C1 segment of cervical spinal cord (tissue), 14 donors: ENCODE measurements around the gene PPP3R1.

Source experiments
- DNase-seq, 14 donors: peaks; one replicate each; lab custom pipeline; 2025; lab: John Stamatoyannopoulos, UW

The PPP3R1 gene

GRCh38 chr2:68252400-68253218, at the start of gene PPP3R1:
PPP3R1 (minus strand) TSS chr2:68252532; CDS start chr2:68252127, 405 bp downstream.
- DNase-seq, result peak; percentile 70 to 98 (median 96)

- no peak for DNase-seq
Measured at GRCh38 chr2:68295516-68295915, 43.2 kb upstream of the PPP3R1 start.

DNA sequence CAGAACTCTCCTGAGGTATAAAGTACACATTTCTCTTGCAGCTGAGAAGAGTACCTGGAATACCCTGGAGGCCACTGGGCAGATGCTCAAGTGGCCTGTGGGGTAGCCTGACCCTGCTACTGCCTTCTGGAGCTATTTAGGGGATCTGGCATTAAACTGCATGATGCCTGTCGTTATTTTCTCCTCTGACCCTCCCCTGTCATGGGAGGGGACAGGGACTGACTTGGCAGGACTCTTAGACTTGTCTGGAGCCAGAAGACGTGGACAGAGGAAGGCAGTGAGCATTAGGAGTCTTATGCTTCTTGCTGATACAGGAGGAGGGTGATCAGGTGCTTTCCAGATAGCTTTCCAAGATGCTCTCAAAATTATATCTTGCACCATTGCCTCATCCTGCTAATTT, 42.6 kb upstream of the PPP3R1 start:
- DNase-seq, result no peak

- no peak for DNase-seq
Measured at GRCh38 chr2:68294187-68294586, 41.9 kb upstream of the PPP3R1 start.

DNA sequence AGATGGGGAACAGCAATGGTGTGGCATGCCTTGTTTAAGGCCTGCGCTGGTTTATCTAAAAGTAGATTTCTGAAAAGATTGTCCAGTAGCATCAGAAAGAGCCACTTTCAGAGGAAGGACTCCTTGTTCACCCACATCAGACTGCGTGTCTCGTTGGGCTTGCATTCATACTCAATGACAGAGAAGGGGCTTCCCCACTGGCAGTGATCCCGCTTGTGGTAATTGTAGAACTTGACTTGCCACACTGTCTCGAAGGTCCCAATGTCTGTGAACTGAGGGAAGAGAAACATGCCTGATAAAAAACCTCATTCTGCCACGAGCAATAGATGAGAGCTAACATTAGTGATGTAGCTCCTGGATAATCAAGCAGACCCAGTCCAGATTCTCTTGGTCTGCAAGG, 41.4 kb upstream of the PPP3R1 start:
- no peak for DNase-seq

DNA sequence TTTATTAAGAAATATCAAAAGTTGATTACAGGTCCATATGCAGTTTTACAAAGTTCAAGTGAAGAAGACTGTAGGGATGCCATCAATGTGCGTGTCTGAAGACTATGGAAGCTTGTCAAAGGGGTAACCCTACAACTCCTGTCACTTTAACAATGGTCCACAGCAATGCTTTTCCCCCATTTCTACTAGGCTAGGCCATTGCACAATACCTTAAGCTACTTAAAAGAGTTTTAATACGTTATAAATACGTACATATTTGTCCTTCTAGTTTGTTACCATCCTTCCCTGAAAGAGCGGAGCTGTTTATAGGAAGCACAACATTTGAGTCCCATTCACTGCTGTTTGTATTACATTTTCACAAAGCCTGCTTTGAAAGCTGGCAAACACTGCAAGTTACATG, 40.7 kb upstream of the PPP3R1 start:
- no peak for DNase-seq

- DNase-seq, result peak in 1 of 14 donors; percentile 11
Measured at GRCh38 chr2:68292108-68292710, 39.9 kb upstream of the PPP3R1 start.

GRCh38 chr2:68291314-68291713, 39.0 kb upstream of the PPP3R1 start:
- DNase-seq, result no peak

DNA sequence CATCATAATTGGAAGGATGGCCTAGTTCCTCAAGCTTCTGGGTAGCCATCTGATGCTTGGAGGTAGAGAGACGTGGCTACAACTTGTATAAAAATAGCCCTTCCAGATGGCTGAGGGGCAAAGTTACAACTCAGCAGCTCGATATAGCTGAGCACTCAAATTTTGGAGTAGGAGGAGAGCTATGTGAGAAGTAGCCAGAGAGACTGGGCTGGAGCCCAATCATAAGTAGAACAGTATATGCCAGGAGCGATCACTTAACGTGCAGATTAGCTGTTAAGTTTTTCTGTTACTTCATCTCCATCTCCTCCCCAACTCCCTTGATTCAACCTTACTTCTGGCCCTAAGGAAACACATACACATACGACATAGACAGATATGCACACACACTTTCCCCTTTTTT, 38.6 kb upstream of the PPP3R1 start:
- peak in 1 of 14 donors; percentile 49 for DNase-seq

- peak in 6 of 14 donors; percentile 1 to 25 (median 12) for DNase-seq
Measured at GRCh38 chr2:68287580-68288441, 35.5 kb upstream of the PPP3R1 start.

GRCh38 chr2:68284896-68285295, 32.6 kb upstream of the PPP3R1 start:
- DNase-seq, result peak in 4 of 14 donors; percentile 8 to 29 (median 14)

DNA sequence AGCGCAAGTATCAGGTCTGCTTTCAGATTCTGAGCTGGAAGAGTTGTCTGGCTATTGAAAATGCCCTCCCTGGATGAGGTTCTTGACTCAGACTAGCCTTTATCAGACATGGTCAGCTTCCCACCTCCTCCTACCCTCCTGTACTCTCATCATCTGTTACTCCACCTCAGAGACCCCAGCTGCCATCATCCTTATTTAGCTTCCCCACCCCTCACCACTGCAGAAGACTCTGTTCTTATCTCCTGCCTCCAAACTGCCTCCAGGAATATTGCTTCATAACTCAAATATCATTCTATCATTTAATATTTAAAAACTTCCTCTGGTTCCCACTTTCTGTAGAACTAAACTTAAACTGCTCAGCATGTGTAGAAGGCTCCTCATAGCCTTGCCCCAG, 31.1 kb upstream of the PPP3R1 start:
- DNase-seq, result no peak

DNA sequence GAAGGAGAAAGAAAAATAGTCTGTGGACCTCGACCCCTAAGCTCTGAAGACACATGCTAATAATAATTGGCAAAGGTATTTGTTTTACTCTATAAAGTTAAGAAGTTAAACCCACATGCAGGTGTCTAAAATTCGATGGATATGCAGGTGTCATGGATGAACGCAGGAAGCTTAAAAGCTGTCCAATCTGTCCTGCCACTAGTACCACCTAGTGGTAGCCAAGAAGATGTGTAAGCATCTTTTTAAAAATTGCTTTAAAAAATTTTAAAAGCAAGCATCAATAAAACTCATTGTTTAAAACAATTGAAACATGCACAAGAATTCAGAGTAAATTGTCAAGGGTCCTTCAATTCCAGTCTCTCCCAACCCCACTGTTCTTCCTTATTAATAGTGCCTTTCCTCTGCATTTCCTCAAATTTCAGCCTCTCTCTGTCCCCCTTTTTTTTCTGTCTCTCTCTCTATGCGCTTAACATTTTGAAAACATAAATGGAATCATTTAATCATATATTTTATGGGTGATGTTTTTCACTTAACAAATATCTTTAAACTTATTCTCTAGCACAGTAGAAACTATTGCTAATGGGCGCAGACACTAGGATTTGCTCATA, 30.6 kb upstream of the PPP3R1 start:
- DNase-seq, result peak in 1 of 14 donors; percentile 21

DNA sequence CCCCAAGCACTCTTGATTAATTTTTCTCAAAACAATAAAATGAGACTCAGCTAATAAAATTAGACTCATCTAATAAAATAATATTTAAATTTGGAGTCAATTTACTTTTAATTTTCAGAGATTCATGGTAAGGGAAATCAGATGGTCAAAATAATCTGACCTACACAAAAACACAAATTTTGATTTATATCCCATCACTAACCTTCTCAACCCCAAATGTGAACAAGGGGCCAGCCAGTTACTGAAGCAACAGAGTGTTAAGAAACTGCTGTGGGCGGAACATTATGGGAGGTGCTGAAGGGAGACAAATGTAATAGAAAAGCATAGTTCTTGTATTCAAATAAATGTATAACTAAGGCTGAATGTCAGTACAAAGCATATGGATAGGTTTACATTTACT, 28.5 kb upstream of the PPP3R1 start:
- DNase-seq, result no peak

DNA sequence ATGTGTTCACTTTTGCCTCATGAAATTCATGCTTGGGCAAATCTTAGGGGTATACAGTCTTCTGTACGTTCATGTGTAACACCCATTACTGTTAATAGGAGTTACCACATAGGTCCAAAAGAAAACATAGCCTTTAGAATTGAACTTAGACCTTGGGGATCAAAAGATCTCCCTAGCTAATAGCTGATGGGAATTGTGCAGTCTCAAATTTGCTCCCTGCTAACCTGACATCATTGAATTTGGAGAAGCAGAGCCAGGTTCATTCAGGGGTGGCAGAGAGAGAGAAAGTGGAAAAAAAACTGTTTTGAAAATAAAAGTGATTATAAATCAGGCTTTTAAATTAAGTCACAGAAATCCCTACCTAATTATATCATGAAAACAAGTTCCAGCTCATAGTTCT, 28.0 kb upstream of the PPP3R1 start:
- DNase-seq, result no peak

GRCh38 chr2:68279691-68280090, 27.4 kb upstream of the PPP3R1 start:
- DNase-seq, result no peak

GRCh38 chr2:68278169-68278568, 25.8 kb upstream of the PPP3R1 start:
- no peak for DNase-seq

GRCh38 chr2:68274022-68274421, 21.7 kb upstream of the PPP3R1 start:
- DNase-seq, result no peak

DNA sequence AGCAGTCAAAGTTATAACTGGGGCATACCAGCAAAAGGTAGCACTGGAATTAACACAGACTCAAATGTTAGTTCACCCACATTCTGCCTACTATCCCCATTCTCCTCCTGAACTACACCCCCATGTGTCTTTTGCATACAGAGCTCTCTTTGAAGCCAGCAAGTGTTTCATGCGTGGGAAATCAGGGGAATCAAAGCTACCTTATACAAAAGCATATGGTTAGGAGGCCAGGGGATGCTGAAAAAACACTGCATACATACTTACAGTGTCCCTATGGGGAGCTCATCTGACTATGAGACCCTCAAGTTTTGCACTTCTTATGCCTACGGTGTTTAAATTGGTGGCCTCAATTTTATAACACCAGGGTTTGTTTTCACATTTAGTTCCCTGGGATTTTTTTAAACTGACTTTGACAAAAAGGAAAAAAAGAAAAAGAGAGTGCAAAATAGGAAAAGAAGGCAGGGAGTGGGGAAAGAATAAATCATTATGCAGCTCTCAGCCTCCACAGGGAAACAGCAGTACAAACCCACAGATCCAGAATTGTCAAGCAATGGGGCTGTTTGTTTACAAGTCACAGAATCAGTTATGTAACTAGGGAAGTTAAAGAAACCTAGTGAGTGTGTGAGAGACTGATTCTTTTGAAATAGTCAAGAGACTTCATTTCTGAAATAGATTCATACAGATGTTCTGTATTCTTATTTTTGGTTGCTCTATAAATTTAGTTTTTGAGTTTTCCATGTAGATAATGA, 20.1 kb upstream of the PPP3R1 start:
- DNase-seq, result no peak

- no peak for DNase-seq
Measured at GRCh38 chr2:68266655-68267054, 14.3 kb upstream of the PPP3R1 start.

GRCh38 chr2:68263632-68264031, 11.3 kb upstream of the PPP3R1 start:
- DNase-seq, result no peak
